ENCODE data around the gene RAPGEF2. TPM values are rescaled to one million over a fixed set of nuclear protein-coding genes. Genes with fewer than 3 reads are reported as not detected.

The RAPGEF2 gene
- total and polyA plus RNA-seq, 2 donors (not counting 3 experiments of a cell fraction or from before 2014, with no cell fraction given) = 28.7 to 55.2 TPM

DNA sequence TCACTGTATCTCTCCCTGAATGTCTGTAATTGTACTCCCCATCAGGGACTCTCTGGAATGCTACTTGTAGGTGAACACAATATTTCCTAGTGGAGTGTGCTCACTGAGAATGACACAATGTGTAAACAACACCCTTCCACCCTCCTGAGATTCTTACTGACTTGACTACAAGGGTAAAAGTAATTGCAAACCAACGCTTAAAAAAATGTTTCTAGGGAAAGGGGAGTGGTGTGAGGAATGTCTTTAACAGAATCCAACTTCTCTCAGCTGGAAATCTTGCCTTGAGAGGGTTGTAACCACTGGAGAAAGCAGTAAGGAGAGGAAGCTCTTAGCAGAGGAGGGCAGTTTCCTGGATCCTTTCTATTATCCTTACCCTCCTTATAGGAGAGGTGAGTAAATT is 5.1 kb upstream of the RAPGEF2 start:
- no TSS peak for BruUV-seq (replicated peaks)
- no peak overlapping the region for H3K4me3 ChIP-seq (replicated peaks in 1 of 3; ENCODE audit: insufficient read depth in 1 of 3, low read depth in 1 of 3, low read length in 3 of 3)
- ChIA-PET POLR2A (no interaction called here), CTCF (interaction anchor here (0.6 to 2.6 kb wide), 2 partner anchors 9 to 105 kb away, joined by 3 to 7 read pairs; no protein-coding TSS in a partner anchor)
- no peak overlapping the region for H2AFZ ChIP-seq (ENCODE audit: low read depth, low read length)
- no peak overlapping the region for H3K27ac ChIP-seq (ENCODE audit: insufficient read depth, low read depth, low read length)
- intact Hi-C loops (cut with micrococcal nuclease) (no loop called here), dilution Hi-C loops (cut with MboI; ENCODE audit: extremely low pct_ligation_motif_present, low sequenced_read_pairs) (no loop called here)
- H3K9me3 ChIP-seq (replicated peaks; ENCODE audit: control insufficient read depth, insufficient read depth, low read length) = no peaks in the 10 kb centered on the region
- H3K4me1 ChIP-seq (ENCODE audit: control insufficient read depth, extremely low read depth, insufficient read depth, low read length) = peaks cover 17% of the 10 kb centered on the region
- H4K20me1 ChIP-seq (replicated peaks; ENCODE audit: control insufficient read depth, extremely low read depth, insufficient read depth, low read length) = no peaks in the 10 kb centered on the region
- no peak for TF ChIP-seq POLR2A (IDR thresholded peaks at IDR 0.05; ENCODE audit: low read depth, low read length)
- no peaks in the 10 kb centered on the region for H3K27me3 ChIP-seq (ENCODE audit: control insufficient read depth in 2 of 2, insufficient read depth in 2 of 2, low read length in 2 of 2)
- peaks cover 2% of the 10 kb centered on the region for H3K9me1 ChIP-seq (replicated peaks; ENCODE audit: control insufficient read depth, extremely low read depth, insufficient read depth, low read length)
- no peaks in the 10 kb centered on the region for H3K79me2 ChIP-seq (ENCODE audit: control insufficient read depth, insufficient read depth, low read length)
- DNase-seq (ENCODE audit: low read depth, low spot score) = peak; percentile 16
- H3K4me2 ChIP-seq (ENCODE audit: insufficient read depth, low read length) = no peak overlapping the region
- H3K36me3 ChIP-seq (ENCODE audit: control insufficient read depth in 2 of 2, extremely low read depth in 1 of 2, insufficient read depth in 2 of 2, low read length in 2 of 2) = no peaks in the 10 kb centered on the region
- H3K9ac ChIP-seq (replicated peaks; ENCODE audit: extremely low read depth, insufficient read depth, low read length) = no peak overlapping the region
- no peak for FAIRE-seq

DNA sequence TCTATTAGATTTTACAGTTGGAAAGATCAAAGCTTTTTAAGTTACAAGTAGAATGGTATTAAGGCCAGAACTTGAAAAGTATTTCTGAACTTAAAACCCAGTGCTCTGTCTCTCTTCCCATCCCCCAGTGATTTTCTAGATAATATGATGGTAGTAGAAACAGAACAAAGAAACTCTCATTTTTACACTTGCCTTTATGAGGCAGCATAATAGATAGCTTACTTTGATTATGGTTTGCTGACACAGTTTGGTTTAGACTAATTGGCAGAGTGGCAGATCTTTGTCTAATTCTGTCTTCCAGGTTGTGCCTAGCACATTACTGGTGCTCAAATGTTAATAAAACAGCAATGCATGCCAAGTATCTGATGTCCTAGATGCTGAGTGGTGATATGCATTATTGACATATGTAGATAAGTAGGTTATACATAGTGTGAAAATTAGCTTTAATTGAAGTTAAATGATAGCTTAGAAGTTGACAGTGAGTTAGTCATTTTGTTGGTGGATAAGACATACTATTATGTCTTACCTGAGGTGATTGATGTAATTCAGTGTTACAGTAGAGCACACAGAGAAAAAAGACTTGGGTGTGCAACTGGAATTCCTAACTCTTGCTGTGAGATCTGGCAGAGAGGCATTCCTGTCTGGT is 4.3 kb upstream of the RAPGEF2 start:
- DNase-seq (ENCODE audit: low read depth, low spot score) (no peak), FAIRE-seq (no peak)
- Histone ChIP-seq H3K79me2 (ENCODE audit: control insufficient read depth, insufficient read depth, low read length) (peaks cover 3% of the 10 kb centered on the region), H3K4me3 (replicated peaks in 1 of 3; ENCODE audit: insufficient read depth in 1 of 3, low read depth in 1 of 3, low read length in 3 of 3) (no peak overlapping the region), H4K20me1 (replicated peaks; ENCODE audit: control insufficient read depth, extremely low read depth, insufficient read depth, low read length) (no peaks in the 10 kb centered on the region), H3K27ac (ENCODE audit: insufficient read depth, low read depth, low read length) (no peak overlapping the region), H3K36me3 (ENCODE audit: control insufficient read depth in 2 of 2, extremely low read depth in 1 of 2, insufficient read depth in 2 of 2, low read length in 2 of 2) (no peaks in the 10 kb centered on the region), H3K9me1 (replicated peaks; ENCODE audit: control insufficient read depth, extremely low read depth, insufficient read depth, low read length) (peaks cover 2% of the 10 kb centered on the region), H3K27me3 (ENCODE audit: control insufficient read depth in 2 of 2, insufficient read depth in 2 of 2, low read length in 2 of 2) (no peaks in the 10 kb centered on the region), H3K9ac (replicated peaks; ENCODE audit: extremely low read depth, insufficient read depth, low read length) (no peak overlapping the region), H3K9me3 (replicated peaks; ENCODE audit: control insufficient read depth, insufficient read depth, low read length) (no peaks in the 10 kb centered on the region), H2AFZ (ENCODE audit: low read depth, low read length) (no peak overlapping the region), H3K4me2 (ENCODE audit: insufficient read depth, low read length) (no peak overlapping the region), H3K4me1 (ENCODE audit: control insufficient read depth, extremely low read depth, insufficient read depth, low read length) (peaks cover 17% of the 10 kb centered on the region)
- ChIA-PET POLR2A (no interaction called here), CTCF (interaction anchor here (2.6 kb wide), 1 partner anchor 104 kb away, joined by 7 read pairs; no protein-coding TSS in a partner anchor)
- no TSS peak for BruUV-seq (replicated peaks)
- intact Hi-C loops (cut with micrococcal nuclease) (no loop called here), dilution Hi-C loops (cut with MboI; ENCODE audit: extremely low pct_ligation_motif_present, low sequenced_read_pairs) (no loop called here)
- no peak for TF ChIP-seq JUN (IDR thresholded peaks at IDR 0.05; ENCODE audit: borderline replicate concordance, insufficient read depth, insufficient read length, low read depth)
- TF ChIP-seq EZH2 (IDR thresholded peaks at IDR 0.05; ENCODE audit: borderline replicate concordance, low read depth, low read length, severe bottlenecking) = no peak
- TF ChIP-seq FOS (IDR thresholded peaks at IDR 0.05; ENCODE audit: borderline replicate concordance, insufficient read depth, low read length) = no peak
- no peak for TF ChIP-seq POLR2AphosphoS5 (IDR thresholded peaks at IDR 0.05; ENCODE audit: insufficient read depth, low read depth, low read length)
